Measurements from ENCODE around the gene RAD9A.
A peak's percentile ranks its signal among the peaks of the same experiment; 100 is the strongest.

The RAD9A gene

DNA sequence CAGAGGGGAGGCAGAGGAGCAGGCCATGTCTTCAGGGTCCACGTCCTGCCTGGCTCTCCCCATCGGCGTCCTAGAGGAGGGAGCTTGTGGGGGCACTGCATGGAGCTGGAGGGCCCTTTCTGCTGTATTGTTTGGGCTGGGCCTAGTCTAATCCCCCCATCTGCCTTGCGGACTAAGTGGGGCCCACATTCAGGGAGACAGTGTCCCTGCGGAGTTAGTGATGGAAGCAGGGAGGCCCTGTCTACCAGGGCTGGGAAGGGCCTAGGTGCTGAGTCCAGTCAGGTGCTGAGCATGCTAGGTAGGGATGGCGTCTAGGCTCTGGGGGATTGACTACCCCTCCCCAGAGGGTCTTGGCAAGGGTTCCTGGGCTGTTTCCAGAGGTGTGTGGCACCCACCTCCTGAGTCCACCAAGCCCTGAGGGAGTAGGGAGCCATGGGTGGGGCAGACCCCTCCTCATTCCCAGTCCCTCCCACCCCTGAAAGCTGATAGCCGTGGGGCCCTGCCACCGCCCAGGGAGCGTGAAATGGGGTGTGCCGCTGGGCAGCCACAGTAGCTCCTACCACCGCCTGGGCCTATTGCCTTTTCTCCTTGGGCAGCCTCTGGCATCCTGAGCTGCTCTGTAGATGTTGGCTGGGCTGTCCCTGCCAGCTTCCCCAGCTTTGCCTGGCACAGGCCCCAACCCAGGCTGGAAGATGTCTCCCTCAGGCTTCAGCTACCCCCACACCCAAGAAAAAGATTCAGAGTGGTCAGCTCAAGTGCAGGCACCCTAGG is 36.6 kb upstream of the RAD9A start:
- Histone ChIP-seq H3K79me2 (ENCODE audit: low read length) (peaks cover 8% of the 10 kb centered on the region; the same call in 1 of the 2 replicates), H3F3A (ENCODE audit: insufficient read depth, low read length) (peaks cover 26% of the 10 kb centered on the region), H3K9me3 (replicated peaks; ENCODE audit: insufficient read depth, low read length) (no peaks in the 10 kb centered on the region), H2AFZ (ENCODE audit: low read length) (no peak overlapping the region), H4K20me1 (ENCODE audit: insufficient read depth, low read length) (no peaks in the 10 kb centered on the region), H3K4me1 (ENCODE audit: low read length) (peaks cover 28% of the 10 kb centered on the region), H3K4me2 (ENCODE audit: low read depth, low read length) (no peak overlapping the region), H3K9ac (ENCODE audit: low read length) (no peak overlapping the region), H3K4me3 (ENCODE audit: low read length) (no peak overlapping the region), H3K27ac (ENCODE audit: low read length) (no peak overlapping the region; the same call in 1 of the 2 replicates), H3K27me3 (replicated peaks; ENCODE audit: insufficient read depth, low read length) (no peaks in the 10 kb centered on the region), H3K9me2 (replicated peaks; ENCODE audit: insufficient read depth, low read length) (no peaks in the 10 kb centered on the region), H3K36me3 (replicated peaks; ENCODE audit: insufficient read depth, low read length) (no peaks in the 10 kb centered on the region)
- TF ChIP-seq, protein P1, sequence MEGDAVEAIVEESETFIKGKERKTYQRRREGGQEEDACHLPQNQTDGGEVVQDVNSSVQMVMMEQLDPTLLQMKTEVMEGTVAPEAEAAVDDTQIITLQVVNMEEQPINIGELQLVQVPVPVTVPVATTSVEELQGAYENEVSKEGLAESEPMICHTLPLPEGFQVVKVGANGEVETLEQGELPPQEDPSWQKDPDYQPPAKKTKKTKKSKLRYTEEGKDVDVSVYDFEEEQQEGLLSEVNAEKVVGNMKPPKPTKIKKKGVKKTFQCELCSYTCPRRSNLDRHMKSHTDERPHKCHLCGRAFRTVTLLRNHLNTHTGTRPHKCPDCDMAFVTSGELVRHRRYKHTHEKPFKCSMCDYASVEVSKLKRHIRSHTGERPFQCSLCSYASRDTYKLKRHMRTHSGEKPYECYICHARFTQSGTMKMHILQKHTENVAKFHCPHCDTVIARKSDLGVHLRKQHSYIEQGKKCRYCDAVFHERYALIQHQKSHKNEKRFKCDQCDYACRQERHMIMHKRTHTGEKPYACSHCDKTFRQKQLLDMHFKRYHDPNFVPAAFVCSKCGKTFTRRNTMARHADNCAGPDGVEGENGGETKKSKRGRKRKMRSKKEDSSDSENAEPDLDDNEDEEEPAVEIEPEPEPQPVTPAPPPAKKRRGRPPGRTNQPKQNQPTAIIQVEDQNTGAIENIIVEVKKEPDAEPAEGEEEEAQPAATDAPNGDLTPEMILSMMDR (IDR thresholded peaks at IDR 0.05; ENCODE audit: low read length), result no peak
- no peak for TF ChIP-seq EZH2 (optimal IDR thresholded peaks at IDR 0.05; ENCODE audit: low read depth, low read length)
- no peak for TF ChIP-seq EZH2phosphoT487 (IDR thresholded peaks at IDR 0.05; ENCODE audit: low read length)
- no peak for DNase-seq

DNA sequence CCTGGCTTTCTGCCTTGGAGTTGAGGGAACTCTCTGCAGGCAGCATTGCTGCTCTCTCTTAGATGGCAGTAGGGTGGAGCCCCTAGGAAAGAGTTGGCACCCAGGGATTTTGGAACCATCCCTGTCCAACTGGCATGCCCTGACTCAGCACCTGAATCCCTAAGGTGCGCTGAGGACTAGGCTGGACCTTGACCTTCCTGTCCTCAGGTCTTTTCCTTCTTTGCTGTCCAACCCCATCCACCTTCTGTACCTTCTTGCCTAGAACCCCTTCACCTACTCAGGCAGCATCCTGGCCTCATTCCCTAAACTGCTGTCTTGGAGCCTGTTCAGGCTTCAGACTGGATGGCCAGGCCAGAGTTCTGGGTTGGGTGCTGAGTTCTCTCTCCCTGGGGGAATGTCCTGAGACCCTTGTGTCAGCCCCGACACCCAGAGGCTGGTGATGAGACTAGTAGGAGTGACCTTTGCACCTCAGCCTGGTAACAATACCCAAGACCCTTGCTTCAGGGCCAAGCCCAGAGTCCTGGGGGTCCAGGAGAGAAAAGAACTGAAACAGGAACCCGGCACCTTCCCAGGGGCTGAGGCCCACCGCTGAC is 35.9 kb upstream of the RAD9A start:
- Histone ChIP-seq H2AFZ (ENCODE audit: low read length) (peak overlapping the region; percentile 68), H3K27me3 (replicated peaks; ENCODE audit: insufficient read depth, low read length) (no peaks in the 10 kb centered on the region), H3K4me3 (ENCODE audit: low read length) (peak overlapping the region; percentile 44; the same call in 1 of the 2 replicates), H3K9me3 (replicated peaks; ENCODE audit: insufficient read depth, low read length) (no peaks in the 10 kb centered on the region), H4K20me1 (ENCODE audit: insufficient read depth, low read length) (no peaks in the 10 kb centered on the region), H3K9me2 (replicated peaks; ENCODE audit: insufficient read depth, low read length) (no peaks in the 10 kb centered on the region), H3K36me3 (replicated peaks; ENCODE audit: insufficient read depth, low read length) (no peaks in the 10 kb centered on the region), H3K79me2 (ENCODE audit: low read length) (peaks cover 8% of the 10 kb centered on the region; the same call in 1 of the 2 replicates), H3K4me2 (ENCODE audit: low read depth, low read length) (peak overlapping the region; percentile 63; the same call in 1 of the 2 replicates), H3K9ac (ENCODE audit: low read length) (peak overlapping the region; percentile 58; the same call in 1 of the 2 replicates), H3K27ac (ENCODE audit: low read length) (no peak overlapping the region), H3K4me1 (ENCODE audit: low read length) (peaks cover 27% of the 10 kb centered on the region), H3F3A (ENCODE audit: insufficient read depth, low read length) (peaks cover 26% of the 10 kb centered on the region)
- DNase-seq, result no peak
- TF ChIP-seq, protein P1 (IDR thresholded peaks at IDR 0.05; ENCODE audit: low read length), result no peak
- TF ChIP-seq EZH2phosphoT487 (IDR thresholded peaks at IDR 0.05; ENCODE audit: low read length), result no peak
- TF ChIP-seq EZH2 (optimal IDR thresholded peaks at IDR 0.05; ENCODE audit: low read depth, low read length), result no peak

DNA sequence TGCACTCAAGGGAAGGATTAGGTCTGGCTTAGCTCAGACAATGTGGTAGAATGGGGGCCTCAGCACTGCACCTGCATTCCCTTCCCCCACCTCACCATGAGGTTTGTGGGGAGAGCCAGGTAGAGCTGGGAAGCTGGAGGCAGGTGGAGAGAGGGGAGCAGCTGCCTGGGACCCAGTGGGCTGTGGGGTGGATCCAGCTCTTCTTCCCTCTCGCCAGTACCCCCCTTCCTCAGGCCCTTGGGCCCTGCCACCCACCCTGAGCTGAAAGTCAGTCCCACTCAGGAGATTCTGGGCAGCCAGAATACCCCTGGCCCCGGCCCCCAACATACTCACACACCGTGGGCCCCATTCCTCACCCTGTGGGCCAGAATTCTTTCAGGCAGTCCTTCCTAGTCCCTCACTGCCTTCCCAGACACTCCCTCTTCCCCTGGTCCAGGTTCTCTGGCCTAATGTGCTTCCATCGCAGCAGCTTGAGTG is 35.4 kb upstream of the RAD9A start:
- Histone ChIP-seq H3K27me3 (replicated peaks; ENCODE audit: insufficient read depth, low read length) (no peaks in the 10 kb centered on the region), H3K4me3 (ENCODE audit: low read length) (peak overlapping the region; percentile 44), H3K4me1 (ENCODE audit: low read length) (peaks cover 25% of the 10 kb centered on the region), H3K9me3 (replicated peaks; ENCODE audit: insufficient read depth, low read length) (no peaks in the 10 kb centered on the region), H3F3A (ENCODE audit: insufficient read depth, low read length) (peaks cover 25% of the 10 kb centered on the region), H3K79me2 (ENCODE audit: low read length) (peaks cover 7% of the 10 kb centered on the region; the same call in 1 of the 2 replicates), H2AFZ (ENCODE audit: low read length) (peak overlapping the region; percentile 68), H4K20me1 (ENCODE audit: insufficient read depth, low read length) (no peaks in the 10 kb centered on the region), H3K9me2 (replicated peaks; ENCODE audit: insufficient read depth, low read length) (no peaks in the 10 kb centered on the region), H3K9ac (ENCODE audit: low read length) (peak overlapping the region; percentile 58; the same call in 1 of the 2 replicates), H3K36me3 (replicated peaks; ENCODE audit: insufficient read depth, low read length) (no peaks in the 10 kb centered on the region), H3K27ac (ENCODE audit: low read length) (no peak overlapping the region), H3K4me2 (ENCODE audit: low read depth, low read length) (peak overlapping the region; percentile 63; the same call in 1 of the 2 replicates)
- no peak for DNase-seq
- TF ChIP-seq EZH2phosphoT487 (IDR thresholded peaks at IDR 0.05; ENCODE audit: low read length), result no peak
- TF ChIP-seq, protein P1 (IDR thresholded peaks at IDR 0.05; ENCODE audit: low read length), result no peak
- TF ChIP-seq EZH2 (optimal IDR thresholded peaks at IDR 0.05; ENCODE audit: low read depth, low read length), result no peak
